ENCODE measurements around the gene ARL3.

ARL3 gene

GRCh38 chr10:102633287-102633686, 80.9 kb downstream of the ARL3 start:
- no peak for FAIRE-seq

- FAIRE-seq = no peak
These were observed 81.6 kb downstream of the ARL3 start for GRCh38 chr10:102632394-102633111.

GRCh38 chr10:102631525-102632393, 82.4 kb downstream of the ARL3 start:
- FAIRE-seq = no peak

- FAIRE-seq = no peak
These were observed 83.5 kb downstream of the ARL3 start for GRCh38 chr10:102630663-102631062.

- FAIRE-seq = no peak
These were observed 84.3 kb downstream of the ARL3 start for GRCh38 chr10:102629661-102630614.

GRCh38 chr10:102628451-102628911, 85.7 kb downstream of the ARL3 start:
- FAIRE-seq = no peak

- no peak for FAIRE-seq
These were observed 86.4 kb downstream of the ARL3 start for GRCh38 chr10:102627736-102628293.

GRCh38 chr10:102627291-102627735, 86.9 kb downstream of the ARL3 start:
- no peak for FAIRE-seq

GRCh38 chr10:102626026-102626685, 88.0 kb downstream of the ARL3 start:
- no peak for FAIRE-seq

GRCh38 chr10:102624751-102625645, 89.2 kb downstream of the ARL3 start:
- FAIRE-seq = no peak

- no peak for FAIRE-seq
These were observed 90.1 kb downstream of the ARL3 start for GRCh38 chr10:102624094-102624493.

All from A204.1 (cell line).